Sigmoid colon (tissue), 4 donors: ENCODE data around the gene RUNDC1.

Source experiments
- EP300 ChIP-seq, 4 donors: sonication (generic); formaldehyde crosslinking; IDR thresholded peaks; one replicate each; pipeline ENCODE4 v1.6.1; 2017; ENCODE audit warnings: antibody characterized with exemption in 4 of 4
- POLR2A ChIP-seq, 2 donors: fragments of 450-650 bp; IDR thresholded peaks; one replicate each; pipeline ENCODE4 v1.6.1; 2016; ENCODE audit warnings: antibody characterized with exemption in 2 of 2, mild to moderate bottlenecking in 2 of 2, moderate library complexity in 2 of 2
- POLR2AphosphoS5 ChIP-seq, 4 donors: sonication (generic); formaldehyde crosslinking; IDR thresholded peaks; one replicate each; pipeline ENCODE4 v1.6.1; 2017; ENCODE audit warnings: antibody characterized with exemption in 4 of 4
- TF ChIP-seq, protein P1 (sequence below), 4 experiments: fragments of 450-650 bp in 3 of 4; fragments of 200-600 bp in 1 of 4; IDR thresholded peaks; one replicate each; pipeline ENCODE4 v1.5.1; 2016 to 2019; ENCODE audit warnings: antibody characterized with exemption in 4 of 4, mild to moderate bottlenecking in 3 of 4, moderate library complexity in 2 of 4

DNA sequence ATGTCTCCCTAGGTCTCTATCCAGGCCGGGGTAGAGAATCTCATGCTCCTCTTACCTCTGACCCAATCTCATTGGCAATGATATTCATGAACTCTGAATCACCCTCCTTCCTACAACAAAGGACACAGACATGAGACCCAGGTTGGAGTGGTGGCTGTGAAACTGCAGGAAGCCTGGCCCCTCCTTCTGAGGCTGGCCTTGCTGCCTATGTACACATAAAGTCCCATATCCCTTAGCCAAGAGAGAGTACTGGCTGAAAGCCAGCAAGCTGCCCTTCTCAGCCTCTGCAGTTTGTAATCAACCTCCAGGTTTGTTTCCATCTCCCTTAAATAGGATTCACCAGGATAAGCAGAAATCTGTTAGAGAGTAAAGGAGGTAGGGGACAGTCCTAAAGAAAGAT, 26.7 kb upstream of the RUNDC1 start:
- TF ChIP-seq, protein P1, sequence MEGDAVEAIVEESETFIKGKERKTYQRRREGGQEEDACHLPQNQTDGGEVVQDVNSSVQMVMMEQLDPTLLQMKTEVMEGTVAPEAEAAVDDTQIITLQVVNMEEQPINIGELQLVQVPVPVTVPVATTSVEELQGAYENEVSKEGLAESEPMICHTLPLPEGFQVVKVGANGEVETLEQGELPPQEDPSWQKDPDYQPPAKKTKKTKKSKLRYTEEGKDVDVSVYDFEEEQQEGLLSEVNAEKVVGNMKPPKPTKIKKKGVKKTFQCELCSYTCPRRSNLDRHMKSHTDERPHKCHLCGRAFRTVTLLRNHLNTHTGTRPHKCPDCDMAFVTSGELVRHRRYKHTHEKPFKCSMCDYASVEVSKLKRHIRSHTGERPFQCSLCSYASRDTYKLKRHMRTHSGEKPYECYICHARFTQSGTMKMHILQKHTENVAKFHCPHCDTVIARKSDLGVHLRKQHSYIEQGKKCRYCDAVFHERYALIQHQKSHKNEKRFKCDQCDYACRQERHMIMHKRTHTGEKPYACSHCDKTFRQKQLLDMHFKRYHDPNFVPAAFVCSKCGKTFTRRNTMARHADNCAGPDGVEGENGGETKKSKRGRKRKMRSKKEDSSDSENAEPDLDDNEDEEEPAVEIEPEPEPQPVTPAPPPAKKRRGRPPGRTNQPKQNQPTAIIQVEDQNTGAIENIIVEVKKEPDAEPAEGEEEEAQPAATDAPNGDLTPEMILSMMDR (IDR thresholded peaks at IDR 0.05) = no peak
- no peak for TF ChIP-seq POLR2A (IDR thresholded peaks at IDR 0.05)
- no peak for TF ChIP-seq POLR2AphosphoS5 (IDR thresholded peaks at IDR 0.05)
- no peak for TF ChIP-seq EP300 (IDR thresholded peaks at IDR 0.05)
